Skeletal muscle tissue (tissue), 5 donors: ENCODE results near the gene ATF7IP2. TPM values are rescaled to one million over a fixed set of nuclear protein-coding genes. Genes with fewer than 3 reads are reported as not detected.

ENCODE experiments used
- H3K27ac ChIP-seq: one replicate; pipeline ENCODE4 v1.7.0; 2013; ENCODE audit warnings: mild to moderate bottlenecking, low read depth, low read length, inconsistent platforms
- H3K27me3 ChIP-seq, 3 donors: one replicate each; pipeline ENCODE4 v1.7.0; 2013; ENCODE audit warnings: low read length in 3 of 3; ENCODE audit not compliant: control insufficient read depth in 3 of 3, insufficient read depth in 3 of 3
- H3K36me3 ChIP-seq, 3 donors: one replicate each; pipeline ENCODE4 v1.7.0; 2013; ENCODE audit warnings: low read length in 3 of 3; ENCODE audit not compliant: control insufficient read depth in 3 of 3, insufficient read depth in 3 of 3
- H3K4me1 ChIP-seq, 3 donors: one replicate each; pipeline ENCODE4 v1.7.0; 2013; ENCODE audit warnings: low read length in 3 of 3, mild to moderate bottlenecking in 3 of 3; ENCODE audit not compliant: control insufficient read depth in 3 of 3, insufficient read depth in 3 of 3
- H3K4me3 ChIP-seq, 3 donors: one replicate each; pipeline ENCODE4 v1.7.0; 2013; ENCODE audit warnings: low read length in 3 of 3
- H3K9ac ChIP-seq, 3 donors: one replicate each; pipeline ENCODE4 v1.7.0; 2013; ENCODE audit warnings: low read length in 3 of 3, mild to moderate bottlenecking in 3 of 3, moderate library complexity in 2 of 3, low read depth in 1 of 3
- H3K9me3 ChIP-seq, 3 donors: one replicate each; pipeline ENCODE4 v1.7.0; 2013; ENCODE audit warnings: low read length in 3 of 3; ENCODE audit not compliant: control insufficient read depth in 3 of 3
- small RNA-seq: library from RNA; depleted of rRNA; stranded (forward); fragments of <200 nt; gene quantifications from one replicate; pipeline ENCODE3, GENCODE V24; 2014
- total RNA-seq: library from RNA; depleted of rRNA; stranded (reverse); fragments of >200 nt; gene quantifications from one replicate; pipeline ENCODE4 v1.2.3, GENCODE V29; 2014
- donor health status: Osteomylitis.

ATF7IP2 gene
- total RNA-seq, 1 donor from 2014 or later: 9.4 TPM

DNA sequence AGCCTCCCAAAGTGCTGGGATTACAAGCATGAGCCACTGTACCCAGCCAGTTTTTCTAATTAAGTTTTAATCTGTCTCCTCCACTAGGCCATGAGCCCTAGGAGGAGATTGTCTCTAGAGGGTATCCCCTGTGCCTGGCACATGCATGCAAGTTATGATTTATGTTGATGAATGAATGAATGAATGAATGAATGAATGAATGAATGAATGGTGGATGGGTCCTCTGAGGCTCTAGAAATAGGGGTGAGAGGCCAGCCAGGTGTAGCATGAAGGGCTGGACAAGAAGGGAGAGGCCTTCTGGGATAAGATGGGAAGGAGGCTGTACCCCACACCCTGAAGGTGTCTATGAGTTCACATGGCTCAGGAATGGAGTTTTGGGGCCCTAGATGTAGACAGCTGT, 145.7 kb downstream of the ATF7IP2 start:
- Histone ChIP-seq H3K4me3 (no peak overlapping the region), H3K4me1 (peaks cover 0 to 15% (median 5%) of the 10 kb centered on the region in 3 donors), H3K36me3 (peaks cover 5 to 34% (median 12%) of the 10 kb centered on the region in 3 donors), H3K9me3 (no peaks in the 10 kb centered on the region), H3K9ac (no peak overlapping the region), H3K27ac (no peak overlapping the region), H3K27me3 (no peaks in the 10 kb centered on the region)

Small RNA genes lying within 50 kb of the gene (small RNA-seq; reads per million reads assigned to genes)
- not detected for gene RNU6-633P

Other genes with a start within 250 kb of the ATF7IP2 start
- gene GRIN2A, start 203.6 kb upstream of the ATF7IP2 start, total RNA-seq: 0.52 TPM
- 42.8 TPM for gene EMP2, start 194.5 kb downstream of the ATF7IP2 start, total RNA-seq